Upper lobe of left lung (tissue), 4 donors: ENCODE measurements around the gene FGF5.

ENCODE experiments used
- POLR2A ChIP-seq, 4 donors: fragments of 450-650 bp; IDR thresholded peaks; one replicate each; pipeline ENCODE4 v1.5.1; 2016 to 2017; ENCODE audit warnings: antibody characterized with exemption in 4 of 4, mild to moderate bottlenecking in 2 of 4
- POLR2AphosphoS5 ChIP-seq, 2 donors: sonication (generic); formaldehyde crosslinking; IDR thresholded peaks; one replicate each; pipeline ENCODE4 v1.5.1; 2017; ENCODE audit warnings: antibody characterized with exemption in 2 of 2
- TF ChIP-seq, protein P1 (sequence below), 6 experiments: fragments of 450-650 bp in 4 of 6; fragments of 200-600 bp in 2 of 6; sonication (generic) in 2 of 6; IDR thresholded peaks; one replicate each; pipeline ENCODE4 v1.5.1; 2016 to 2019; ENCODE audit warnings: antibody characterized with exemption in 6 of 6

DNA sequence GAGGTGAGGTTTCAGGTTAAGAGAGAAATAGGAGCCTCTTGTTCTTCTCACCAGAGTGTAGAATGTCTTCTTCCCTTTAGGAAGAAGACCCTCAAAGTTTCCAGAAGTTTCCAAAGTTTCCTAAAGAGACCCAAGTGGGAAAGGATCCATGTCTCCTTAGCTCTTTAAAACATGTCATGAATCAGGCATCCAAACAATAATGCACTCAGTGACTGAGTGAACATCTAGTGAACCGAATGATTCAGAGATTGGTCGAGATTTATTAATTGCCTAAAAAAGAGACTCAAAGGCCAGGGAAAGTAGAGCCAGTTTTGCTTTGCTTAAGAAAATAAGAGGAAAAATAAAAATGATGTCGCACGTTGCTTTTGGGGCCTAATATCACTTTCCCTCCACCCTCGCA, 29.4 kb downstream of the FGF5 start:
- TF ChIP-seq, protein P1, sequence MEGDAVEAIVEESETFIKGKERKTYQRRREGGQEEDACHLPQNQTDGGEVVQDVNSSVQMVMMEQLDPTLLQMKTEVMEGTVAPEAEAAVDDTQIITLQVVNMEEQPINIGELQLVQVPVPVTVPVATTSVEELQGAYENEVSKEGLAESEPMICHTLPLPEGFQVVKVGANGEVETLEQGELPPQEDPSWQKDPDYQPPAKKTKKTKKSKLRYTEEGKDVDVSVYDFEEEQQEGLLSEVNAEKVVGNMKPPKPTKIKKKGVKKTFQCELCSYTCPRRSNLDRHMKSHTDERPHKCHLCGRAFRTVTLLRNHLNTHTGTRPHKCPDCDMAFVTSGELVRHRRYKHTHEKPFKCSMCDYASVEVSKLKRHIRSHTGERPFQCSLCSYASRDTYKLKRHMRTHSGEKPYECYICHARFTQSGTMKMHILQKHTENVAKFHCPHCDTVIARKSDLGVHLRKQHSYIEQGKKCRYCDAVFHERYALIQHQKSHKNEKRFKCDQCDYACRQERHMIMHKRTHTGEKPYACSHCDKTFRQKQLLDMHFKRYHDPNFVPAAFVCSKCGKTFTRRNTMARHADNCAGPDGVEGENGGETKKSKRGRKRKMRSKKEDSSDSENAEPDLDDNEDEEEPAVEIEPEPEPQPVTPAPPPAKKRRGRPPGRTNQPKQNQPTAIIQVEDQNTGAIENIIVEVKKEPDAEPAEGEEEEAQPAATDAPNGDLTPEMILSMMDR (IDR thresholded peaks at IDR 0.05) = no peak
- no peak for TF ChIP-seq POLR2AphosphoS5 (IDR thresholded peaks at IDR 0.05)
- TF ChIP-seq POLR2A (IDR thresholded peaks at IDR 0.05) = no peak
